Measurements from ENCODE around the gene ZBTB40. TPM values are rescaled to one million over a fixed set of nuclear protein-coding genes. Genes with fewer than 3 reads are reported as not detected.

Gene ZBTB40
- total and polyA plus RNA-seq, 9 of the 15 experiments (the other 6 are each of a cell fraction or from before 2014, with no cell fraction given) = 2.6 to 26.0 (median 18.8) TPM

- CTCF ChIA-PET (ENCODE audit: low intra/inter-chr PET ratio) = interaction anchor here (0.5 to 3.9 kb wide), 8 partner anchors 184 to 1185 kb away, joined by 3 to 30 read pairs (median 6); no protein-coding TSS in a partner anchor
- no peak; the same call in 1 of the 2 replicates for TF ChIP-seq MAX (CRISPR knock-in tag; IDR thresholded peaks at IDR 0.05)
- TF ChIP-seq SP2 (IDR thresholded peaks at IDR 0.05; ENCODE audit: extremely low read depth, low read depth, low read length, poor library complexity, severe bottlenecking) = no peak
- no peak for TF ChIP-seq RNF219 (CRISPR knock-in tag; IDR thresholded peaks at IDR 0.05)
- peak in 1 of 2 experiments; percentile 22; a peak in 1 of 4 replicates for TF ChIP-seq SRF (CRISPR knock-in tag; IDR thresholded peaks at IDR 0.05)
- TF ChIP-seq FOXM1 (IDR thresholded peaks at IDR 0.05; ENCODE audit: low read depth) = no peak
- no peak for TF ChIP-seq FOXM1 (CRISPR knock-in tag; IDR thresholded peaks at IDR 0.05; ENCODE audit: low read depth)
- TF ChIP-seq SMC3 (conservative IDR thresholded peaks at IDR 0.05; ENCODE audit: insufficient read depth, low read depth, low read length) = peak; percentile 98
- TF ChIP-seq SIN3B (IDR thresholded peaks at IDR 0.05; ENCODE audit: low read depth) = no peak
- TF ChIP-seq SIRT6 (IDR thresholded peaks at IDR 0.05; ENCODE audit: low read depth, low read length) = no peak
- no peak for TF ChIP-seq RNF2 (IDR thresholded peaks at IDR 0.05)
- TF ChIP-seq ATF2 (CRISPR knock-in tag; IDR thresholded peaks at IDR 0.05) = no peak
- TF ChIP-seq ZNF57 (CRISPR knock-in tag; IDR thresholded peaks at IDR 0.05) = no peak
- TF ChIP-seq CGGBP1 (CRISPR knock-in tag; IDR thresholded peaks at IDR 0.05) = no peak
- TF ChIP-seq HDAC2 (IDR thresholded peaks at IDR 0.05) = no peak
- peak; percentile 43; the same call in 1 of the 2 replicates for TF ChIP-seq CREM (IDR thresholded peaks at IDR 0.05; ENCODE audit: low read depth)
- TF ChIP-seq STAT5B (CRISPR knock-in tag; IDR thresholded peaks at IDR 0.05) = no peak
These were observed 34.8 kb upstream of the ZBTB40 start for GRCh38 chr1:22416555-22417454.

More at GRCh38 chr1:22416555-22417454, 34.8 kb upstream of the ZBTB40 start:
- FAIRE-seq (peak; percentile 93), DNase-seq (ENCODE audit: extremely low read depth in 1 of 4, low spot score in 3 of 4) (peak; percentile 87 to 92 (median 90)), ATAC-seq (peak; percentile 93)
- no peaks in the 10 kb centered on the region for H3K9me1 ChIP-seq (ENCODE audit: control insufficient read depth, insufficient read depth, low read length)
- H2AFZ ChIP-seq (ENCODE audit: low read depth, low read length) = no peak overlapping the region
- in situ Hi-C loops (cut with MboI) = loop anchor here (5.0 kb wide), 2 partner anchors 230 to 285 kb away; no protein-coding TSS in a partner anchor
- no TSS peak for BruUV-seq (replicated peaks)
- H3K36me3 ChIP-seq (ENCODE audit: control insufficient read depth, insufficient read depth, low read length) = no peaks in the 10 kb centered on the region
- no peak overlapping the region for H3K9ac ChIP-seq (ENCODE audit: insufficient read depth in 1 of 2, low read depth in 2 of 2, low read length in 2 of 2)
- no peak overlapping the region for H3K27ac ChIP-seq (ENCODE audit: extremely low read depth, low read depth, low read length)
- 3% methylated on average over 13 of the region's 13 CpGs for WGBS (ENCODE audit: insufficient coverage, low coverage, missing lambda C conversion rate)
- H4K20me1 ChIP-seq (replicated peaks; ENCODE audit: control insufficient read depth, insufficient read depth, low read length) = no peaks in the 10 kb centered on the region
- H3K9me3 ChIP-seq (replicated peaks; ENCODE audit: control insufficient read depth, insufficient read depth, low read depth, low read length) = no peaks in the 10 kb centered on the region
- intact Hi-C loops (cut with micrococcal nuclease) = loop anchor here (1.0 to 10.0 kb wide), 3 partner anchors 202 to 312 kb away; no protein-coding TSS in a partner anchor
- no peaks in the 10 kb centered on the region for H3K79me2 ChIP-seq (ENCODE audit: control insufficient read depth, insufficient read depth, low read length)
- H3K4me1 ChIP-seq (replicated peaks in 1 of 2; ENCODE audit: control insufficient read depth in 2 of 2, insufficient read depth in 2 of 2, low read length in 2 of 2) = peaks cover 3 to 4% of the 10 kb centered on the region in 2 experiments; a peak in 2 of 5 replicates
- H3K4me2 ChIP-seq (ENCODE audit: insufficient read depth, low read length) = peak overlapping the region; percentile 17; the same call in 1 of the 2 replicates
- POLR2A ChIA-PET = interaction anchor here (0.6 to 1.0 kb wide), 6 partner anchors 8 to 283 kb away, joined by 3 to 4 read pairs (median 3); no protein-coding TSS in a partner anchor
- peaks cover 23 to 32% of the 10 kb centered on the region in 2 experiments for H3K27me3 ChIP-seq (ENCODE audit: control insufficient read depth in 2 of 2, insufficient read depth in 2 of 2, low read length in 2 of 2)
- no peak overlapping the region for H3K4me3 ChIP-seq

Data from K562 (cell line).